WTC11 (cell line): ENCODE results near the gene ABCC4. TPM values are rescaled to one million over a fixed set of nuclear protein-coding genes. Genes with fewer than 3 reads are reported as not detected.

Source experiments
- ATAC-seq: fragments of 200-7000 bp; cut with Tn5 transposase; 2 replicates; pipeline ENCODE4 v1.10.0; 2021; ENCODE audit warnings: mild to moderate bottlenecking, moderate library complexity
- CTCF ChIA-PET: fragments of 300-600 bp; sonication (Branson Sonifier 250); formaldehyde crosslinking; loops from one replicate; lab custom pipeline; 2021; ENCODE audit warnings: antibody characterized with exemption; lab: Charles Lee
- POLR2A ChIA-PET: fragments of 350-600 bp; sonication (Branson Sonifier 250); formaldehyde crosslinking; loops from one replicate; lab custom pipeline; 2021; ENCODE audit warnings: antibody characterized with exemption; lab: Charles Lee
- DNase-seq: peaks from one replicate; pipeline ENCODE4 v3.0.0; 2021; ENCODE audit warnings: low spot score
- H3K27ac Mint-ChIP-seq: 2 replicates; pipeline ENCODE4 v1.8.0; 2021; ENCODE audit warnings: mixed read lengths
- H3K27me3 Mint-ChIP-seq: 2 replicates; pipeline ENCODE4 v1.8.0; 2021; ENCODE audit warnings: low read depth, mild to moderate bottlenecking, moderate library complexity, mixed read lengths
- H3K36me3 Mint-ChIP-seq: 2 replicates; pipeline ENCODE4 v1.8.0; 2021; ENCODE audit warnings: mixed read lengths
- H3K4me1 Mint-ChIP-seq: 2 replicates; pipeline ENCODE4 v1.8.0; 2022; ENCODE audit warnings: mixed read lengths
- H3K4me3 Mint-ChIP-seq: 2 replicates; pipeline ENCODE4 v1.8.0; 2021; ENCODE audit warnings: mild to moderate bottlenecking, moderate library complexity, mixed read lengths
- H3K9me3 Mint-ChIP-seq: 2 replicates; pipeline ENCODE4 v1.8.0; 2021; ENCODE audit warnings: mixed read lengths
- GABPB1 ChIP-seq: sonication (generic); formaldehyde crosslinking; IDR thresholded peaks from 2 replicates; pipeline ENCODE4 v1.8.1; 2023; ENCODE audit warnings: mild to moderate bottlenecking, missing genetic modification reagents
- GTF2I ChIP-seq: fragments of 250-450 bp; sonication (Bioruptor Pico); conservative IDR thresholded peaks from 2 replicates; pipeline ENCODE4 v1.4.0; 2021; ENCODE audit warnings: mild to moderate bottlenecking
- NFE2L1 ChIP-seq: sonication (generic); formaldehyde crosslinking; IDR thresholded peaks from 2 replicates; pipeline ENCODE4 v1.8.1; 2023; ENCODE audit warnings: missing genetic modification reagents
- NFYB ChIP-seq: sonication (generic); formaldehyde crosslinking; conservative IDR thresholded peaks from 2 replicates; pipeline ENCODE4 v1.8.0; 2022; ENCODE audit warnings: low read depth, missing genetic modification reagents
- TEAD1 ChIP-seq: sonication (generic); formaldehyde crosslinking; IDR thresholded peaks from 2 replicates; pipeline ENCODE4 v1.8.0; 2022; ENCODE audit warnings: mild to moderate bottlenecking, missing genetic modification reagents
- TEAD4 ChIP-seq: sonication (generic); formaldehyde crosslinking; IDR thresholded peaks from 2 replicates; pipeline ENCODE4 v1.8.0; 2022; ENCODE audit warnings: mild to moderate bottlenecking, missing genetic modification reagents
- TP53 ChIP-seq: sonication (generic); formaldehyde crosslinking; IDR thresholded peaks from 2 replicates; pipeline ENCODE4 v1.8.1; 2023; ENCODE audit warnings: mild to moderate bottlenecking, missing genetic modification reagents
- ZNF232 ChIP-seq: sonication (generic); formaldehyde crosslinking; IDR thresholded peaks from 2 replicates; pipeline ENCODE4 v1.8.0; 2022; ENCODE audit warnings: mild to moderate bottlenecking, missing genetic modification reagents
- ZNF263 ChIP-seq: sonication (generic); formaldehyde crosslinking; IDR thresholded peaks from 2 replicates; pipeline ENCODE4 v1.8.1; 2022; ENCODE audit warnings: low read depth, mild to moderate bottlenecking, moderate library complexity, missing genetic modification reagents
- total RNA-seq: library from RNA; stranded (reverse); gene quantifications from 3 replicates; pipeline ENCODE4 v1.2.3, GENCODE V29; 2021
- TF ChIP-seq, protein P1 (sequence below): sonication (generic); formaldehyde crosslinking; conservative IDR thresholded peaks from 2 replicates; pipeline ENCODE4 v1.8.1; 2023; ENCODE audit warnings: mild to moderate bottlenecking, low read depth, missing genetic modification reagents, moderate library complexity
- TF ChIP-seq, protein P2 (sequence below): sonication (generic); formaldehyde crosslinking; IDR thresholded peaks from 2 replicates; pipeline ENCODE4 v1.8.0; 2023; ENCODE audit warnings: missing genetic modification reagents
- TF ChIP-seq, protein P3 (sequence below): sonication (generic); formaldehyde crosslinking; IDR thresholded peaks from 2 replicates; pipeline ENCODE4 v1.8.1; 2023; ENCODE audit warnings: mild to moderate bottlenecking, missing genetic modification reagents, moderate library complexity
- TF ChIP-seq, protein P4 (sequence below): sonication (generic); formaldehyde crosslinking; conservative IDR thresholded peaks from 2 replicates; pipeline ENCODE4 v1.8.1; 2022; ENCODE audit warnings: mild to moderate bottlenecking, missing genetic modification reagents
- TF ChIP-seq, protein P5 (sequence below): sonication (generic); formaldehyde crosslinking; IDR thresholded peaks from 2 replicates; pipeline ENCODE4 v1.8.0; 2023; ENCODE audit warnings: mild to moderate bottlenecking, missing genetic modification reagents
- TF ChIP-seq, protein P6 (sequence below): sonication (generic); formaldehyde crosslinking; IDR thresholded peaks from 2 replicates; pipeline ENCODE4 v1.8.1; 2022; ENCODE audit warnings: mild to moderate bottlenecking, moderate library complexity, missing genetic modification reagents
- TF ChIP-seq, protein P7 (sequence below): sonication (generic); formaldehyde crosslinking; IDR thresholded peaks from 2 replicates; pipeline ENCODE4 v1.8.1; 2023; ENCODE audit warnings: mild to moderate bottlenecking, missing genetic modification reagents, borderline replicate concordance
- TF ChIP-seq, protein P8 (sequence below): fragments of 250-450 bp; sonication (Bioruptor Pico); IDR thresholded peaks from 2 replicates; pipeline ENCODE4 v1.8.0; 2021; ENCODE audit warnings: mild to moderate bottlenecking
- TF ChIP-seq, protein P9 (sequence below): sonication (generic); formaldehyde crosslinking; IDR thresholded peaks from 2 replicates; pipeline ENCODE4 v1.8.1; 2023; ENCODE audit warnings: mild to moderate bottlenecking, moderate library complexity, missing genetic modification reagents
- TF ChIP-seq, protein P10 (sequence below): fragments of 250-450 bp; sonication (Bioruptor Pico); IDR thresholded peaks from 2 replicates; pipeline ENCODE4 v1.9.0; 2021; ENCODE audit warnings: moderate library complexity, mild to moderate bottlenecking, inconsistent platforms, borderline replicate concordance

The ABCC4 gene
- total RNA-seq, 1 experiment from 2014 or later = 7.2 TPM

DNA sequence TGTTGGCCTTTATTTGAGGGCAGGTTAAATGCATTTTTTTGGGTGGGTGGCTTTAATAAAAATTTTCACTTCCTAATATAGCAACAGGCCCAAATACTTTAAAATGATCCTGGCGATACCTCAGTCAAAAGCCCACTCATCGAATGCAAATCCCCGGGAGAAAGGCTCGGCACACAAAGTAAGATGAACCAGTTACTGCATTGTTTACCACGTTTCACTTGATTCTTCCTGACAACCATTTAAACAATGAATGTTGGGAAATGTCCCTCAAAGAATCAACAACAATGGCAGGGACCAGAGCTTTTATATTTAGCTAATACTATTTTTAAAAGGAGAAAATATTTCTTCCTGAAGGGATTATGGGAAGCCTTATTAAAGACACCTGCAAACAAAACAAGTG, 187.7 kb downstream of the ABCC4 start (continued):
- TF ChIP-seq, protein P1, sequence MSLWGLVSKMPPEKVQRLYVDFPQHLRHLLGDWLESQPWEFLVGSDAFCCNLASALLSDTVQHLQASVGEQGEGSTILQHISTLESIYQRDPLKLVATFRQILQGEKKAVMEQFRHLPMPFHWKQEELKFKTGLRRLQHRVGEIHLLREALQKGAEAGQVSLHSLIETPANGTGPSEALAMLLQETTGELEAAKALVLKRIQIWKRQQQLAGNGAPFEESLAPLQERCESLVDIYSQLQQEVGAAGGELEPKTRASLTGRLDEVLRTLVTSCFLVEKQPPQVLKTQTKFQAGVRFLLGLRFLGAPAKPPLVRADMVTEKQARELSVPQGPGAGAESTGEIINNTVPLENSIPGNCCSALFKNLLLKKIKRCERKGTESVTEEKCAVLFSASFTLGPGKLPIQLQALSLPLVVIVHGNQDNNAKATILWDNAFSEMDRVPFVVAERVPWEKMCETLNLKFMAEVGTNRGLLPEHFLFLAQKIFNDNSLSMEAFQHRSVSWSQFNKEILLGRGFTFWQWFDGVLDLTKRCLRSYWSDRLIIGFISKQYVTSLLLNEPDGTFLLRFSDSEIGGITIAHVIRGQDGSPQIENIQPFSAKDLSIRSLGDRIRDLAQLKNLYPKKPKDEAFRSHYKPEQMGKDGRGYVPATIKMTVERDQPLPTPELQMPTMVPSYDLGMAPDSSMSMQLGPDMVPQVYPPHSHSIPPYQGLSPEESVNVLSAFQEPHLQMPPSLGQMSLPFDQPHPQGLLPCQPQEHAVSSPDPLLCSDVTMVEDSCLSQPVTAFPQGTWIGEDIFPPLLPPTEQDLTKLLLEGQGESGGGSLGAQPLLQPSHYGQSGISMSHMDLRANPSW = no peak
- TF ChIP-seq, all 79 proteins: peak for 0

DNA sequence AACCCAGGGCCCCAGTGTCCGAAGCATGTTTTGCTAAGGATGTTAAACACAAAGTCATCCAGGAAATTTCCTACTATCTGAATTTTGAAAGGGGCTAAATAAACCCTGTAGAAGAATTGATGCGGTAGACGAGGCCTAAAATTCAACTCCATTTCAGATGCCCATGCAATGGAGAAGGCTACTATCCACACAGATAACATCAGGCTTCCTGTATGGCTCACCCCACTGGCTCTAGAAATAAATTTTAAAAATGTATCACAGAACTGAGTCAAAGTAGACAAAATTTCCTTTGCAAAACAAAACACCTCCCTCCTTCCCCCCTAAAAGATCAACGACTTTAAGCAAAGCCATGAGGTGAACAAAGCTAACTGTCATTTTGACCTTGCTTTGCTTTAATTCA, 188.4 kb downstream of the ABCC4 start:
- no peak for DNase-seq
- no peak overlapping the region for H3K4me3 Mint-ChIP-seq
- TF ChIP-seq TP53 (CRISPR knock-in tag) (no peak), NFE2L1 (CRISPR knock-in tag) (no peak), GABPB1 (no peak), TEAD1 (CRISPR knock-in tag) (no peak), ZNF232 (CRISPR knock-in tag) (no peak), NFYB (no peak), ZNF263 (CRISPR knock-in tag) (no peak), GTF2I (CRISPR knock-in tag) (no peak), TEAD4 (CRISPR knock-in tag) (no peak)
- TF ChIP-seq, protein P2, sequence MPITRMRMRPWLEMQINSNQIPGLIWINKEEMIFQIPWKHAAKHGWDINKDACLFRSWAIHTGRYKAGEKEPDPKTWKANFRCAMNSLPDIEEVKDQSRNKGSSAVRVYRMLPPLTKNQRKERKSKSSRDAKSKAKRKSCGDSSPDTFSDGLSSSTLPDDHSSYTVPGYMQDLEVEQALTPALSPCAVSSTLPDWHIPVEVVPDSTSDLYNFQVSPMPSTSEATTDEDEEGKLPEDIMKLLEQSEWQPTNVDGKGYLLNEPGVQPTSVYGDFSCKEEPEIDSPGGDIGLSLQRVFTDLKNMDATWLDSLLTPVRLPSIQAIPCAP (CRISPR knock-in tag) = no peak
- TF ChIP-seq, protein P3, sequence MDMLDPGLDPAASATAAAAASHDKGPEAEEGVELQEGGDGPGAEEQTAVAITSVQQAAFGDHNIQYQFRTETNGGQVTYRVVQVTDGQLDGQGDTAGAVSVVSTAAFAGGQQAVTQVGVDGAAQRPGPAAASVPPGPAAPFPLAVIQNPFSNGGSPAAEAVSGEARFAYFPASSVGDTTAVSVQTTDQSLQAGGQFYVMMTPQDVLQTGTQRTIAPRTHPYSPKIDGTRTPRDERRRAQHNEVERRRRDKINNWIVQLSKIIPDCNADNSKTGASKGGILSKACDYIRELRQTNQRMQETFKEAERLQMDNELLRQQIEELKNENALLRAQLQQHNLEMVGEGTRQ (CRISPR knock-in tag) = no peak
- TF ChIP-seq, protein P4, sequence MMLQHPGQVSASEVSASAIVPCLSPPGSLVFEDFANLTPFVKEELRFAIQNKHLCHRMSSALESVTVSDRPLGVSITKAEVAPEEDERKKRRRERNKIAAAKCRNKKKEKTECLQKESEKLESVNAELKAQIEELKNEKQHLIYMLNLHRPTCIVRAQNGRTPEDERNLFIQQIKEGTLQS (CRISPR knock-in tag) = no peak
- TF ChIP-seq, protein P5, sequence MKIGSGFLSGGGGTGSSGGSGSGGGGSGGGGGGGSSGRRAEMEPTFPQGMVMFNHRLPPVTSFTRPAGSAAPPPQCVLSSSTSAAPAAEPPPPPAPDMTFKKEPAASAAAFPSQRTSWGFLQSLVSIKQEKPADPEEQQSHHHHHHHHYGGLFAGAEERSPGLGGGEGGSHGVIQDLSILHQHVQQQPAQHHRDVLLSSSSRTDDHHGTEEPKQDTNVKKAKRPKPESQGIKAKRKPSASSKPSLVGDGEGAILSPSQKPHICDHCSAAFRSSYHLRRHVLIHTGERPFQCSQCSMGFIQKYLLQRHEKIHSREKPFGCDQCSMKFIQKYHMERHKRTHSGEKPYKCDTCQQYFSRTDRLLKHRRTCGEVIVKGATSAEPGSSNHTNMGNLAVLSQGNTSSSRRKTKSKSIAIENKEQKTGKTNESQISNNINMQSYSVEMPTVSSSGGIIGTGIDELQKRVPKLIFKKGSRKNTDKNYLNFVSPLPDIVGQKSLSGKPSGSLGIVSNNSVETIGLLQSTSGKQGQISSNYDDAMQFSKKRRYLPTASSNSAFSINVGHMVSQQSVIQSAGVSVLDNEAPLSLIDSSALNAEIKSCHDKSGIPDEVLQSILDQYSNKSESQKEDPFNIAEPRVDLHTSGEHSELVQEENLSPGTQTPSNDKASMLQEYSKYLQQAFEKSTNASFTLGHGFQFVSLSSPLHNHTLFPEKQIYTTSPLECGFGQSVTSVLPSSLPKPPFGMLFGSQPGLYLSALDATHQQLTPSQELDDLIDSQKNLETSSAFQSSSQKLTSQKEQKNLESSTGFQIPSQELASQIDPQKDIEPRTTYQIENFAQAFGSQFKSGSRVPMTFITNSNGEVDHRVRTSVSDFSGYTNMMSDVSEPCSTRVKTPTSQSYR (CRISPR knock-in tag) = no peak
- TF ChIP-seq, protein P6, sequence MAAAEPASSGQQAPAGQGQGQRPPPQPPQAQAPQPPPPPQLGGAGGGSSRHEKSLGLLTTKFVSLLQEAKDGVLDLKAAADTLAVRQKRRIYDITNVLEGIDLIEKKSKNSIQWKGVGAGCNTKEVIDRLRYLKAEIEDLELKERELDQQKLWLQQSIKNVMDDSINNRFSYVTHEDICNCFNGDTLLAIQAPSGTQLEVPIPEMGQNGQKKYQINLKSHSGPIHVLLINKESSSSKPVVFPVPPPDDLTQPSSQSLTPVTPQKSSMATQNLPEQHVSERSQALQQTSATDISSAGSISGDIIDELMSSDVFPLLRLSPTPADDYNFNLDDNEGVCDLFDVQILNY = no peak
- TF ChIP-seq, protein P7, sequence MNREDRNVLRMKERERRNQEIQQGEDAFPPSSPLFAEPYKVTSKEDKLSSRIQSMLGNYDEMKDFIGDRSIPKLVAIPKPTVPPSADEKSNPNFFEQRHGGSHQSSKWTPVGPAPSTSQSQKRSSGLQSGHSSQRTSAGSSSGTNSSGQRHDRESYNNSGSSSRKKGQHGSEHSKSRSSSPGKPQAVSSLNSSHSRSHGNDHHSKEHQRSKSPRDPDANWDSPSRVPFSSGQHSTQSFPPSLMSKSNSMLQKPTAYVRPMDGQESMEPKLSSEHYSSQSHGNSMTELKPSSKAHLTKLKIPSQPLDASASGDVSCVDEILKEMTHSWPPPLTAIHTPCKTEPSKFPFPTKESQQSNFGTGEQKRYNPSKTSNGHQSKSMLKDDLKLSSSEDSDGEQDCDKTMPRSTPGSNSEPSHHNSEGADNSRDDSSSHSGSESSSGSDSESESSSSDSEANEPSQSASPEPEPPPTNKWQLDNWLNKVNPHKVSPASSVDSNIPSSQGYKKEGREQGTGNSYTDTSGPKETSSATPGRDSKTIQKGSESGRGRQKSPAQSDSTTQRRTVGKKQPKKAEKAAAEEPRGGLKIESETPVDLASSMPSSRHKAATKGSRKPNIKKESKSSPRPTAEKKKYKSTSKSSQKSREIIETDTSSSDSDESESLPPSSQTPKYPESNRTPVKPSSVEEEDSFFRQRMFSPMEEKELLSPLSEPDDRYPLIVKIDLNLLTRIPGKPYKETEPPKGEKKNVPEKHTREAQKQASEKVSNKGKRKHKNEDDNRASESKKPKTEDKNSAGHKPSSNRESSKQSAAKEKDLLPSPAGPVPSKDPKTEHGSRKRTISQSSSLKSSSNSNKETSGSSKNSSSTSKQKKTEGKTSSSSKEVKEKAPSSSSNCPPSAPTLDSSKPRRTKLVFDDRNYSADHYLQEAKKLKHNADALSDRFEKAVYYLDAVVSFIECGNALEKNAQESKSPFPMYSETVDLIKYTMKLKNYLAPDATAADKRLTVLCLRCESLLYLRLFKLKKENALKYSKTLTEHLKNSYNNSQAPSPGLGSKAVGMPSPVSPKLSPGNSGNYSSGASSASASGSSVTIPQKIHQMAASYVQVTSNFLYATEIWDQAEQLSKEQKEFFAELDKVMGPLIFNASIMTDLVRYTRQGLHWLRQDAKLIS (CRISPR knock-in tag) = no peak
- TF ChIP-seq, protein P8, sequence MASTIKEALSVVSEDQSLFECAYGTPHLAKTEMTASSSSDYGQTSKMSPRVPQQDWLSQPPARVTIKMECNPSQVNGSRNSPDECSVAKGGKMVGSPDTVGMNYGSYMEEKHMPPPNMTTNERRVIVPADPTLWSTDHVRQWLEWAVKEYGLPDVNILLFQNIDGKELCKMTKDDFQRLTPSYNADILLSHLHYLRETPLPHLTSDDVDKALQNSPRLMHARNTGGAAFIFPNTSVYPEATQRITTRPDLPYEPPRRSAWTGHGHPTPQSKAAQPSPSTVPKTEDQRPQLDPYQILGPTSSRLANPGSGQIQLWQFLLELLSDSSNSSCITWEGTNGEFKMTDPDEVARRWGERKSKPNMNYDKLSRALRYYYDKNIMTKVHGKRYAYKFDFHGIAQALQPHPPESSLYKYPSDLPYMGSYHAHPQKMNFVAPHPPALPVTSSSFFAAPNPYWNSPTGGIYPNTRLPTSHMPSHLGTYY (CRISPR knock-in tag) = no peak
- TF ChIP-seq, protein P9, sequence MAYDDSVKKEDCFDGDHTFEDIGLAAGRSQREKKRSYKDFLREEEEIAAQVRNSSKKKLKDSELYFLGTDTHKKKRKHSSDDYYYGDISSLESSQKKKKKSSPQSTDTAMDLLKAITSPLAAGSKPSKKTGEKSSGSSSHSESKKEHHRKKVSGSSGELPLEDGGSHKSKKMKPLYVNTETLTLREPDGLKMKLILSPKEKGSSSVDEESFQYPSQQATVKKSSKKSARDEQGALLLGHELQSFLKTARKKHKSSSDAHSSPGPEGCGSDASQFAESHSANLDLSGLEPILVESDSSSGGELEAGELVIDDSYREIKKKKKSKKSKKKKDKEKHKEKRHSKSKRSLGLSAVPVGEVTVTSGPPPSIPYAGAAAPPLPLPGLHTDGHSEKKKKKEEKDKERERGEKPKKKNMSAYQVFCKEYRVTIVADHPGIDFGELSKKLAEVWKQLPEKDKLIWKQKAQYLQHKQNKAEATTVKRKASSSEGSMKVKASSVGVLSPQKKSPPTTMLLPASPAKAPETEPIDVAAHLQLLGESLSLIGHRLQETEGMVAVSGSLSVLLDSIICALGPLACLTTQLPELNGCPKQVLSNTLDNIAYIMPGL (CRISPR knock-in tag) = no peak
- TF ChIP-seq, protein P10, sequence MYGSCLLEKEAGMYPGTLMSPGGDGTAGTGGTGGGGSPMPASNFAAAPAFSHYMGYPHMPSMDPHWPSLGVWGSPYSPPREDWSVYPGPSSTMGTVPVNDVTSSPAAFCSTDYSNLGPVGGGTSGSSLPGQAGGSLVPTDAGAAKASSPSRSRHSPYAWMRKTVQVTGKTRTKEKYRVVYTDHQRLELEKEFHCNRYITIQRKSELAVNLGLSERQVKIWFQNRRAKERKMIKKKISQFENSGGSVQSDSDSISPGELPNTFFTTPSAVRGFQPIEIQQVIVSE (CRISPR knock-in tag) = no peak
- TF ChIP-seq, all 79 proteins: peak for 0
- H3K36me3 Mint-ChIP-seq = peaks cover 5% of the 10 kb centered on the region
- no peak for ATAC-seq
- ChIA-PET CTCF (no interaction called here), POLR2A (no interaction called here)
- H3K4me1 Mint-ChIP-seq = peaks cover 29% of the 10 kb centered on the region
- no peaks in the 10 kb centered on the region for H3K27me3 Mint-ChIP-seq
- peaks cover 5% of the 10 kb centered on the region for H3K9me3 Mint-ChIP-seq
- no peak overlapping the region for H3K27ac Mint-ChIP-seq
